Activated CD8-positive, alpha-beta T cell treated with anti-CD3 and anti-CD28 coated beads, Interleukin-2, amount 10 ng/mL, durations not matched to agents 7 days and 5 days (primary cell): ENCODE measurements around the gene NDE1. TPM values are rescaled to one million over a fixed set of nuclear protein-coding genes. Genes with fewer than 3 reads are reported as not detected.
"Not testable (repeated sequence)": the region's sequence is repeated elsewhere in the genome, so short reads cannot be mapped to it uniquely, and the experiment has no call there.

ENCODE experiments used
- ATAC-seq: fragments of 150-1000 bp; cut with Tn5 transposase; one replicate; pipeline ENCODE4 v1.10.0; 2021; ENCODE audit warnings: moderate library complexity
- CTCF ChIA-PET: fragments of 350-600 bp; sonication (Branson Sonifier 250); formaldehyde crosslinking; loops from one replicate; lab custom pipeline; 2021; ENCODE audit warnings: antibody characterized with exemption; lab: Charles Lee
- POLR2A ChIA-PET: fragments of 350-600 bp; sonication (Branson Sonifier 250); formaldehyde crosslinking; loops from one replicate; lab custom pipeline; 2021; ENCODE audit warnings: antibody characterized with exemption; lab: Charles Lee
- DNase-seq: peaks from one replicate; pipeline ENCODE4 v3.0.0-alpha.2; 2020
- H3K27ac Mint-ChIP-seq: one replicate; pipeline ENCODE4 v1.8.0; 2021; ENCODE audit warnings: mild to moderate bottlenecking, mixed read lengths
- H3K27me3 Mint-ChIP-seq: one replicate; pipeline ENCODE4 v1.8.0; 2021; ENCODE audit warnings: low read depth, mixed read lengths
- H3K36me3 Mint-ChIP-seq: one replicate; pipeline ENCODE4 v1.8.0; 2021; ENCODE audit warnings: low read depth, mixed read lengths
- H3K4me1 Mint-ChIP-seq: one replicate; pipeline ENCODE4 v1.8.0; 2021; ENCODE audit warnings: low read depth, mixed read lengths
- H3K4me3 Mint-ChIP-seq: one replicate; pipeline ENCODE4 v1.8.0; 2021; ENCODE audit warnings: mild to moderate bottlenecking, mixed read lengths
- H3K9me3 Mint-ChIP-seq: one replicate; pipeline ENCODE4 v1.8.0; 2022; ENCODE audit warnings: mixed read lengths; ENCODE audit not compliant: insufficient read depth
- total RNA-seq, 2 experiments: library from RNA; stranded (reverse); gene quantifications; one replicate each; pipeline ENCODE4 v1.2.3, GENCODE V29; 2021

Gene NDE1
- total RNA-seq, 2 experiments from 2014 or later, result 140 to 141 TPM

DNA sequence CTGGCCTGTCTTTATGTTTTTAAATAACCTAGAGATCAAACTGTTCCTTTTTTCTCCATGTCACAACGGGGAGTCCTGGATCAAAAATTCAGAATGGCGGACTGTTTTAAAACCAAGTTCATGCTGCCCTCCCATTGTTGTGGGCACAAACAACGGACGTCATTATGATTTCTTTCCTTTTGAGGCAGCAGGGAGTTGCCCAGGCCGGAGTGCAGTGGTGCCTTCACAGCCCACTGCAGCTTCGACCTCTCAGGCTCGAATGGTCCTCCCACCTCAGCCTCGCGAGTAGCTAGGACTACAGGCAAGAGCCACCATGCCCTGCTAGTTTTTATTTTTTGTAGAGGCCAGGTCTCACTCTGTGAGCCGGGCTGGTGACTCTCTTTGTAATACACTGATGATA, 26.5 kb downstream of the NDE1 start:
- DNase-seq (no peak), ATAC-seq (no peak)
- CTCF ChIA-PET, result no interaction called here
- Mint-ChIP-seq H3K4me3 (no peak overlapping the region), H3K4me1 (peaks cover 46% of the 10 kb centered on the region), H3K27me3 (no peaks in the 10 kb centered on the region), H3K9me3 (no peaks in the 10 kb centered on the region), H3K27ac (peak overlapping the region; percentile 14), H3K36me3 (peaks cover 80% of the 10 kb centered on the region)
- POLR2A ChIA-PET, result interaction anchor here (1.4 kb wide), 1 partner anchor 34 kb away, joined by 5 read pairs; the partner anchor contains the start of gene MARF1

DNA sequence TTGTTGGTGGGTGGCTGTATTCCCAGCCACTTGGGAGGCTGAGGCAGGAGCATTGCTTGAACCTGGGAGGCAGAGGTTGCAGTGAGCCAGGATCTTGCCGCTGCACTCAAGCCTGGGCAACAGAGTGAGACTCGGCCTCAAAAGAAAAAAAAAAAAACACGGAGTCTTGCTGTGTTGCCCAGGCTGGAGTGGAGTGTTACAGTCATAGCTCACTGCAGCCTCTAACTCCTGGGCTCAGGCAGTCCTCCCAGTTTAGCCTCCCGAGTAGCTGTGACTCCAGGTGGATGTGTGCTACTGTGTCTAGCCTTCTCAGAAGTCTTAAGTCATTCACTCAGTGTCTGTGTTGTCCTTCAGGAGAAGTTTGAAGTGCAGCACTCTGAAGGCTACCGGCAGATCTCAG, 27.4 kb downstream of the NDE1 start:
- ATAC-seq, result no peak
- Mint-ChIP-seq H3K27ac (peak overlapping the region; percentile 19), H3K27me3 (no peaks in the 10 kb centered on the region), H3K4me3 (no peak overlapping the region), H3K36me3 (peaks cover 76% of the 10 kb centered on the region), H3K9me3 (no peaks in the 10 kb centered on the region), H3K4me1 (peaks cover 41% of the 10 kb centered on the region)
- ChIA-PET POLR2A (no interaction called here), CTCF (no interaction called here)
- no peak for DNase-seq

DNA sequence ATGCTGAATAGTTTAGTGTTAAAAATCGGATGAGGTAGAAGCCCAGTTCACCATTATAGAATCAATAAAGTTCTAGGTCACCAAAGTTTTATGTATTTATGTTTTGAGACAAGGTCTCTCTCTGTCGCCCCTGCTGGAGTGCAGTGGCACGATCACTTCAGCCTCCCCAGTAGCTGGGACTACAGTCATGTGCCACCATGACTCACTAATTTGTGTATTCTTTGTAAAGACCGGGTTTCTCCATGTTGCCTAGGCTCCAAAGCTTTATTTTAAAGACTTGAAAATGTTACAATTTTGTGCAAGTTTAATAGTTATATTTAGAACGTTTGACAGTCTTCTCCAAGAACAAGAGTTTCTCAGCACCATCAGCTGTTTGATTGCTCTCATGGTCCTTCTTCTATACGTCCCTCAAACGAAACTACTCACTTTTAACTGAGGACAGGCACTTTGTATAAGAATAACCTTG, 32.1 kb downstream of the NDE1 start:
- CTCF ChIA-PET, result interaction anchor here (0.7 to 2.7 kb wide), 3 partner anchors 10 to 40 kb away, joined by 3 to 17 read pairs (median 4); no protein-coding TSS in a partner anchor
- Mint-ChIP-seq H3K9me3 (no peaks in the 10 kb centered on the region), H3K4me1 (peaks cover 7% of the 10 kb centered on the region), H3K36me3 (peaks cover 64% of the 10 kb centered on the region), H3K27me3 (no peaks in the 10 kb centered on the region), H3K27ac (no peak overlapping the region), H3K4me3 (no peak overlapping the region)
- DNase-seq, result peak; percentile 45
- peak; percentile 63 for ATAC-seq
- POLR2A ChIA-PET, result interaction anchor here (0.7 to 1.0 kb wide), 2 partner anchors 39 to 43 kb away, joined by 3 read pairs; partner anchors contain the start of gene MARF1

DNA sequence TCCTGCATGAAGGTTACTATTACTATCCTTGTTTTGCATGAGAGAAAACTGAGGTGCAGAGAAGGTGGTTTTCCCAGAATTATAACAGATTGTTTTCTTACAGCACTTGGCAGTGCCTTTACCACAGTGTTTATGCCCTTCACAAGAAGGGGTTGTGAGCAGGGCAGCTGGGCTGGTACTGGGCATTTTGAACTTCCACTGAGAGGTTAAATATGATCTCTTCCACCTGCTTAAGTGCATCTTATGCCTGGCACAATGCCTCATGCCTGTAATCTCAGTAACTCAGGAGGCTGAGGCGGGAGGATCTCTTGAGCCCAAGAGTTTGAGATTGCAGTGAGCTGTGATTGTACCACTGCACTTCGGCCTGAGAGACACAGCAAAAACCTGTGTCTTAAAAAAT, 36.2 kb downstream of the NDE1 start:
- DNase-seq, result no peak
- CTCF ChIA-PET, result no interaction called here
- no peaks in the 10 kb centered on the region for H3K9me3 Mint-ChIP-seq
- no peak overlapping the region for H3K4me3 Mint-ChIP-seq
- H3K27me3 Mint-ChIP-seq, result no peaks in the 10 kb centered on the region
- peaks cover 68% of the 10 kb centered on the region for H3K36me3 Mint-ChIP-seq
- H3K4me1 Mint-ChIP-seq, result peaks cover 4% of the 10 kb centered on the region
- no peak for ATAC-seq
- POLR2A ChIA-PET, result no interaction called here
- no peak overlapping the region for H3K27ac Mint-ChIP-seq

DNA sequence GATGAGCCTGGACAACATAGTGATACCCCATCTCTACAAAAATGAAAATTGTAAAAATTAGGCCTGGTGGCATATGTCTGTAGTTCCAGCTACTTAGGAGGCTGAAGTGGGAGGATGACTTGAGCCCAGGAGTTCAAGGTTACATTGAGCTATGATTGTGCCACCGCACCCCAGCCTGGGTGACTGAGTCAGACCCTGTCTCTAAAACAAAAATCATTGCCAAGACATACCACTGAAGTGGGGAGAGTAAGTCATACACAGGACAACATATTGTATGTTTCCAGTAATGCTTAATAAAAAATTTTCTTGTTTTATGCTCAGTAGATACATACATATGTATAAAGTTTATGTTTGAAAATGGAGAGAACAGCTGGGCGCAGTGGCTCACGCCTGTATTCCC, 39.2 kb downstream of the NDE1 start:
- no peaks in the 10 kb centered on the region for H3K4me1 Mint-ChIP-seq
- H3K9me3 Mint-ChIP-seq, result no peaks in the 10 kb centered on the region
- peaks cover 81% of the 10 kb centered on the region for H3K36me3 Mint-ChIP-seq
- DNase-seq (no peak), ATAC-seq (no peak)
- H3K4me3 Mint-ChIP-seq, result no peak overlapping the region
- no peaks in the 10 kb centered on the region for H3K27me3 Mint-ChIP-seq
- ChIA-PET POLR2A (no interaction called here), CTCF (no interaction called here)
- H3K27ac Mint-ChIP-seq, result peak overlapping the region; percentile 4

DNA sequence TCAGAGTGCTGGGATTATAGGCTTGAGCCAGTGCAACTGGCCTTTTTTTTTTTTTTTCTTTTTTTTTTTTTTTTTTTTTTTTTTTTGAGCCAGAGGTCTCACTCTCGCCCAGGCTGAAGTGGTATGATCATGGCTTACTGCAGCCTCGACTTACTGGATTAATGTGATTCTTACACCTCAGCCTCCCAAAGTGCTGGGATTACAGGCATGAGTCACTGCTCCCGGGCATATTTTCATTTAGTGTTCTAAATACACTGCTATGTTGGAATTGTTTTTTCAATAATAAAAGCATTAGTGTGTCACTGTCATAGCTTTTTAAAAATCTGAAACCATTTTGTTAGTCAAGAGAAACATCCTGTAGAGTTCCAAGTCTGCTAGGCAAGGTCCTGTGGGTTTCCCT, 40.3 kb downstream of the NDE1 start:
- CTCF ChIA-PET, result no interaction called here
- Mint-ChIP-seq H3K36me3 (peaks cover 83% of the 10 kb centered on the region), H3K9me3 (no peaks in the 10 kb centered on the region), H3K27me3 (no peaks in the 10 kb centered on the region), H3K4me3 (no peak overlapping the region), H3K4me1 (no peaks in the 10 kb centered on the region), H3K27ac (no peak overlapping the region)
- no peak for ATAC-seq
- DNase-seq, result no peak
- POLR2A ChIA-PET, result no interaction called here

DNA sequence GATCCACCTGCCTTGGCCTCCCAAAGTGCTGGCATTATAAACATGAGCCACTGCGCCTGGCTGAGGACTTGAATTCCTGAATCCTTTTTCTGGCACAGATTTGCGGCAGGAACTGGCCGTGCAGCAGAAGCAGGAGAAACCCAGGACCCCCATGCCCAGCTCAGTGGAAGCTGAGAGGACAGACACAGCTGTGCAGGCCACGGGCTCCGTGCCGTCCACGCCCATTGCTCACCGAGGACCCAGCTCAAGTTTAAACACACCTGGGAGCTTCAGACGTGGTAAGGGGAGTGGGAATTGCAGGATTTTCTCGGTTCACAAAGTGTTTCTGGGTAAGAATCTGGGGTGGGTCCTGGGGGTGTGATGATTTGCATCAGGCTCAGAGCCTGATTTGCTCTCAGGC, 41.0 kb downstream of the NDE1 start:
- CTCF ChIA-PET, result interaction anchor here (2.3 kb wide), 1 partner anchor 13 kb away, joined by 8 read pairs; no protein-coding TSS in a partner anchor
- Mint-ChIP-seq H3K4me1 (no peaks in the 10 kb centered on the region), H3K36me3 (peaks cover 80% of the 10 kb centered on the region), H3K27ac (peak overlapping the region; percentile 18), H3K9me3 (no peaks in the 10 kb centered on the region), H3K4me3 (no peak overlapping the region), H3K27me3 (no peaks in the 10 kb centered on the region)
- DNase-seq (no peak), ATAC-seq (no peak)
- POLR2A ChIA-PET, result no interaction called here

DNA sequence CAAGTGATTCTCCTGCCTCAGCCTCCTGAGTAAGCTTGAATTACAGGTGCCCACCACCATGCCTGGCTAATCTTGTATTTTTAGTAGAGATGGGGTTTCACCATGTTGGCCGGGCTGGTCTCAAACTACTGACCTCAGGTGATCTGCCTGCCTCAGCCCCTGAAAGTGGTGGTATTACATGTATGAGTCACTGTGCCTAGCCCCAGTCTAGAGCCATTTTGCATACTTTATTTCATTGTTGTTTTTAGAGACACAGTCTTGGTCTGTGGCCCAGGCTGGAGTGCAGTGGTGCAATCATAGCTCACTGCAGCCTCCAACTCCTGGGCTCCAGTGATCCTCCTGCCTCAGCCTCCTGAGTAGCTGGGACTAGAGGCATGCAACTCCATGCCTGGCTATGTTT, 42.5 kb downstream of the NDE1 start:
- H3K36me3 Mint-ChIP-seq, result peaks cover 82% of the 10 kb centered on the region
- H3K27me3 Mint-ChIP-seq, DNase-seq, H3K27ac Mint-ChIP-seq, POLR2A ChIA-PET, H3K4me3 Mint-ChIP-seq, ATAC-seq, H3K9me3 Mint-ChIP-seq, H3K4me1 Mint-ChIP-seq: not testable (repeated sequence)
- CTCF ChIA-PET, result interaction anchor here (1.0 to 2.3 kb wide), 2 partner anchors 9 to 12 kb away, joined by 3 to 8 read pairs; no protein-coding TSS in a partner anchor

DNA sequence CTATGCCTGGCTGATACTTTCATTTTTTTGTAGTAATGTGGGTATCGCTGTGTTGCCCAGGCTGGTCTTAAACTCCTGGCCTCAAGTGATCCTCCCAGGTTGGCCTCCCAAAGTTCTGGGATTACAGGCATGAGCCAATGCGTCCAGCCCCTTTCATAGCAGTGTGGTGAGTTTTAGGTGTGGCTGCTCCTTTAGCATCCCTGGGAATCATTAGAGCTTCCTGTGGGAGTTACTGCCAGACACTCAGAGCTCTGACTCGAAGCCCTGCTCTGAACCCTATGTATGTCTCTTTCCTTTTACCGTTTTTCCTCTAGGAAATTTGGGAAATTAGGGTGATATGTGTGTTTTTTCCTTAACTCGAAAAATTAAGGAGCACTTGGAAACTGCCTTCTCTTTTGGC, 44.5 kb downstream of the NDE1 start:
- ChIA-PET CTCF (interaction anchor here (1.0 to 1.2 kb wide), 2 partner anchors 10 to 49 kb away, joined by 4 read pairs; no protein-coding TSS in a partner anchor), POLR2A (no interaction called here)
- DNase-seq (no peak), ATAC-seq (no peak)
- H3K27me3 Mint-ChIP-seq, result no peaks in the 10 kb centered on the region
- no peaks in the 10 kb centered on the region for H3K9me3 Mint-ChIP-seq
- no peak overlapping the region for H3K27ac Mint-ChIP-seq
- H3K4me3 Mint-ChIP-seq, result no peak overlapping the region
- no peaks in the 10 kb centered on the region for H3K4me1 Mint-ChIP-seq
- peaks cover 73% of the 10 kb centered on the region for H3K36me3 Mint-ChIP-seq

DNA sequence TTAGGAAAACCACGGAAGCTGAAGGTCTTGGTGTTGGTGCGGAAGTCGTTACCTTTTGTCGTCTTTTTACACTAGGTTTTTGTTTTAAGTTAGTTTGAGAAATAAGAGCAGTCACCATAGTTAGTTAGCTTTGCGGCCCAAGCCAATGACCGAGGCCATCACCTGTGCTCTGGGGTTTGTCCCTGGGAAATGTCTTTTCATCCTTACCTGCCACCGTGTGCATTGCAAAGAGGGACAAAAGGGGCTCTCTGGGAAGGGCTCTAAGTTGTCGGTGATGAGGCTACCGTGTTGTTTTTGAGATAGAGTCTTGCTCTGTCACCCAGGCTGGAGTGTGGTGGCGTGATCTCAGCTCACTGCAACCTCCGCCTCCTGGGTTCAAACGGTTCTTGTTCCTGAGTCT, 49.8 kb downstream of the NDE1 start:
- DNase-seq (no peak), ATAC-seq (no peak)
- POLR2A ChIA-PET, result no interaction called here
- no peaks in the 10 kb centered on the region for H3K9me3 Mint-ChIP-seq
- H3K4me3 Mint-ChIP-seq, result no peak overlapping the region
- H3K36me3 Mint-ChIP-seq, result peaks cover 63% of the 10 kb centered on the region
- H3K27me3 Mint-ChIP-seq, result no peaks in the 10 kb centered on the region
- CTCF ChIA-PET, result interaction anchor here (0.8 kb wide), 1 partner anchor 57 kb away, joined by 3 read pairs; the partner anchor contains the start of gene MARF1
- H3K4me1 Mint-ChIP-seq, result peaks cover 20% of the 10 kb centered on the region
- no peak overlapping the region for H3K27ac Mint-ChIP-seq

DNA sequence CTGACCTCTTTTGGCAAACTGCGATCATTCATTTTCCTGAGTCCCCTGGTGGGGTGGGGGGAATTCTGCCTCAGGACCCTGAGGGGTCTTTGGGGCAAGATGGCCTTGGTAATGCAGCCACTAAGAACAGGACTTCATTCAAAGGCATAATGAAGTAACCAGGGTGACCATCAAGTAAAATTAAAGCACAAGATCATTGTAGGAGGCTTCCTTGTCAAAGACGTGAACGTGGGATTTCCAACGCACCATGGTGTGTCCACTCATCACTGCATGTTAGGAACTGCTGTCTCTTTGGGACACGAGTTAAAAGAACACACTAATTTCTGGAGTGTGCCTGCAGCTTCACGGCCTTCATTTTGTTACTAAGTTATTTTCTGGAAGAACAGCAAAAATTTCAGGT, 51.3 kb downstream of the NDE1 start:
- ChIA-PET POLR2A (no interaction called here), CTCF (no interaction called here)
- no peak for ATAC-seq
- Mint-ChIP-seq H3K27me3 (no peaks in the 10 kb centered on the region), H3K36me3 (peaks cover 61% of the 10 kb centered on the region), H3K4me3 (no peak overlapping the region), H3K9me3 (no peaks in the 10 kb centered on the region), H3K27ac (no peak overlapping the region), H3K4me1 (peaks cover 20% of the 10 kb centered on the region)
- no peak for DNase-seq

DNA sequence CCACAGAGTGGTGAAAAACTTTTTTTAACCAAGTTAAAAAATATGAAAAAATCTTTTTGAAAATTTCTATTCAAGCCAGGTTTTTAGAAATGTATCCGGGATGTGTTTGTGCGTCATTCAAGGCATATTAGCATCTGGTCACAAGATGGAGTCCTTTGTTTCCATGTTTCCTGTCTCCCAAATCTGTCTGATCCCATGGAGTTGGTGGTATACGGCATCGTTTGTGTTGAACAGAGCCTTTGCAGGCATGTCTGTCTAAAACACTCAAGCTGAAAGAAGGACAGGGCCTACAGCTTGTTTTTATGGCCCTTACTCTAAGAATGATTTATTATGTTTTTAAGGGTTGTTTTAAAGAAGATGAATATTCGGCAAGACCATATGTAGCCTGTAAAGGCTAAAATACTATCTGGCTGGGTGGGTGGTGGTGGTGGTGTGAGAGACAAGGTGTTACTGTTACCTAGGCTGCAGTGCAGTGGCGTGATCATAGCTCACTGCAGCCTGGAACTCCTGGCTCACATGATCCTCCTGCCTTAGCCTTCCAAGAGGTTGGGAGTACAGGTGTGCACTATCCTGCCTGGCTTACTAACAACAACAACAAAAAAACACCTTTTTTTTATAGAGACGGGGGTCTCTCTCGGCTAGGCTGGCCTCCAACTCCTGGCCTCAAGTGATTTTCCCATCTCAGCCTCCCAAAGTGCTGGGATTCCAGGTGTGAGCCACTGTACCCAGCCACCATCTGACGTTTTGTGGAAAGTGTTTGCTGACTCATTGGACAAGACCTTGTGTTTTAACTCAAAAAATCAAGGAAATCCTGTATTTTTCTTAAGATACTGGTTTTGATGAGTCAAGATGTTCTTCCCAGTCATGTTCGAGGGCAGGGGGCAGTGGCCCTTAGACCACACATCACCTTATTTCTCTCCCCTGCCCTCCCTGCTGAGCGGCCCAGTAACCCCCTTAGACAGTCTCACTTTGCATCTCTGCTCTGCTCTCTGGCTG, 52.2 kb downstream of the NDE1 start:
- no peak for DNase-seq
- peaks cover 55% of the 10 kb centered on the region for H3K36me3 Mint-ChIP-seq
- peaks cover 20% of the 10 kb centered on the region for H3K4me1 Mint-ChIP-seq
- peak overlapping the region; percentile 69 for H3K27ac Mint-ChIP-seq
- POLR2A ChIA-PET, result no interaction called here
- no peaks in the 10 kb centered on the region for H3K27me3 Mint-ChIP-seq
- no peak overlapping the region for H3K4me3 Mint-ChIP-seq
- CTCF ChIA-PET, result interaction anchor here (1.2 kb wide), 1 partner anchor 61 kb away, joined by 4 read pairs; no protein-coding TSS in a partner anchor
- no peak for ATAC-seq
- H3K9me3 Mint-ChIP-seq, result no peaks in the 10 kb centered on the region
